ENCODE data around the gene EXOSC2.

Gene EXOSC2

DNA sequence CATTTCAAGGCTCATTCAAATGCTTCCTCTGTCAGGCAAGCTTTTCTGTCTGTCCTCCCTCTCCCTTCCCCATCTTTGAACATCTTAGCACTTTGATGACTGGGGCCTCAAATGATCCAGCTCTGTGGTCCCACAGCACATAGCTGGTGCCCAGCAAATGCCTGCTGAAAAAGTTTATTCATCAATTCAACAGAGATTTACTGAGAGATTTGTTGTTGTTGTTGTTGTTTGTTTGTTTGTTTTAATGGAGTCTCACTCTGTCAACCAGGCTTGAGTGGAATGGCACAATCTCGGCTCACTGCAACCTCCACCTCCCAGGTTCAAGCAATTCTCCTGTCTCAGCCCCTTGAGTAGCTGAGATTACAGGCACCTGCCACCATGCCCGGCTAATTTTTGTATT is 6.0 kb upstream of the EXOSC2 start:
- DNase-seq (ENCODE audit: low read depth, low spot score): no peak
- in situ Hi-C loops (cut with HindIII; ENCODE audit: low sequenced_read_pairs): loop anchor here (25.0 kb wide), 1 partner anchor 175 kb away; no protein-coding TSS in a partner anchor
- TF ChIP-seq, protein P1, sequence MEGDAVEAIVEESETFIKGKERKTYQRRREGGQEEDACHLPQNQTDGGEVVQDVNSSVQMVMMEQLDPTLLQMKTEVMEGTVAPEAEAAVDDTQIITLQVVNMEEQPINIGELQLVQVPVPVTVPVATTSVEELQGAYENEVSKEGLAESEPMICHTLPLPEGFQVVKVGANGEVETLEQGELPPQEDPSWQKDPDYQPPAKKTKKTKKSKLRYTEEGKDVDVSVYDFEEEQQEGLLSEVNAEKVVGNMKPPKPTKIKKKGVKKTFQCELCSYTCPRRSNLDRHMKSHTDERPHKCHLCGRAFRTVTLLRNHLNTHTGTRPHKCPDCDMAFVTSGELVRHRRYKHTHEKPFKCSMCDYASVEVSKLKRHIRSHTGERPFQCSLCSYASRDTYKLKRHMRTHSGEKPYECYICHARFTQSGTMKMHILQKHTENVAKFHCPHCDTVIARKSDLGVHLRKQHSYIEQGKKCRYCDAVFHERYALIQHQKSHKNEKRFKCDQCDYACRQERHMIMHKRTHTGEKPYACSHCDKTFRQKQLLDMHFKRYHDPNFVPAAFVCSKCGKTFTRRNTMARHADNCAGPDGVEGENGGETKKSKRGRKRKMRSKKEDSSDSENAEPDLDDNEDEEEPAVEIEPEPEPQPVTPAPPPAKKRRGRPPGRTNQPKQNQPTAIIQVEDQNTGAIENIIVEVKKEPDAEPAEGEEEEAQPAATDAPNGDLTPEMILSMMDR (IDR thresholded peaks at IDR 0.05; ENCODE audit: low read depth, low read length): no peak
- H3K4me3 ChIP-seq (ENCODE audit: low read depth, low read length): no peak overlapping the region

DNA sequence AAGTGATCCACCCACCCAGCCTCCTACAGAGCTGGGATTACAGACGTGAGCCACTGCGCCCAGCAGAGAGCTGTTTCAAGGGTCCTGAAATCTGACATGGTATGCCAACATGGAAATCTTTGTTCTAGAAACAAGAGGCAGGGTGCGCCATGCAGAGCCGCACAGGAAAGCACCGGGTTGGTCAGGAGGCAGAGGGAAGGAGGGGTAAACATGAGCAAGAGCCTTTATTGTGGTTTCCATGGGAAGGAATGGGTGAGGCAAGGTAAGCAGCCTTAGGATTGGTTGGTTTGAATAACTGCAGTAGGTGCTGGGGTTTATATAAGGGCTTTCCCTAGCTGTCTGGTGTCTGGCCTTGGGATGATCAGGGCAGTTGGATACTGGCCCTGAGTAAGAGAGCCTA is 5.5 kb upstream of the EXOSC2 start:
- in situ Hi-C loops (cut with HindIII; ENCODE audit: low sequenced_read_pairs): loop anchor here (25.0 kb wide), 1 partner anchor 174 kb away; no protein-coding TSS in a partner anchor
- DNase-seq (ENCODE audit: low read depth, low spot score): no peak
- TF ChIP-seq, protein P1 (IDR thresholded peaks at IDR 0.05; ENCODE audit: low read depth, low read length): no peak
- H3K4me3 ChIP-seq (ENCODE audit: low read depth, low read length): no peak overlapping the region

DNA sequence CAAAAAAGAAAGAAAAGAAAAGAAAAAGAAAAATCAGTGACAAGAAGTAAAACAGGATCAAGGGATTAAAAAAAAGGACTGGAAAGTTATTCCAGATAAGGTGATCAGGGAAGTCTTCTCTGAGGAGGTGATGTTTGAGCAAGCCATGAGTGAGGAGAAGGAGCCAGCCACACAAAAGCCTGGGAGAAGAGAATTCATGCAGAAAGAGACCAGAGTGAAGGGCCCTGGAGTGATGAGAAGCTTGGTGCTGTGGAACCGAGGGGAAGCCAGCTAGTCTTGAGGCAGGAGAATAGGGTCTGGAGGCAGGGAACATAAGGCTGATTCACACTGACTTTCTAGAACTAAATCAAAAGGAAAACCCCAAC is 4.0 kb upstream of the EXOSC2 start:
- in situ Hi-C loops (cut with HindIII; ENCODE audit: low sequenced_read_pairs): loop anchor here (25.0 kb wide), 1 partner anchor 173 kb away; no protein-coding TSS in a partner anchor
- peak overlapping the region; percentile 20 for H3K4me3 ChIP-seq (ENCODE audit: low read depth, low read length)
- TF ChIP-seq, protein P1 (IDR thresholded peaks at IDR 0.05; ENCODE audit: low read depth, low read length): no peak
- no peak for DNase-seq (ENCODE audit: low read depth, low spot score)

DNA sequence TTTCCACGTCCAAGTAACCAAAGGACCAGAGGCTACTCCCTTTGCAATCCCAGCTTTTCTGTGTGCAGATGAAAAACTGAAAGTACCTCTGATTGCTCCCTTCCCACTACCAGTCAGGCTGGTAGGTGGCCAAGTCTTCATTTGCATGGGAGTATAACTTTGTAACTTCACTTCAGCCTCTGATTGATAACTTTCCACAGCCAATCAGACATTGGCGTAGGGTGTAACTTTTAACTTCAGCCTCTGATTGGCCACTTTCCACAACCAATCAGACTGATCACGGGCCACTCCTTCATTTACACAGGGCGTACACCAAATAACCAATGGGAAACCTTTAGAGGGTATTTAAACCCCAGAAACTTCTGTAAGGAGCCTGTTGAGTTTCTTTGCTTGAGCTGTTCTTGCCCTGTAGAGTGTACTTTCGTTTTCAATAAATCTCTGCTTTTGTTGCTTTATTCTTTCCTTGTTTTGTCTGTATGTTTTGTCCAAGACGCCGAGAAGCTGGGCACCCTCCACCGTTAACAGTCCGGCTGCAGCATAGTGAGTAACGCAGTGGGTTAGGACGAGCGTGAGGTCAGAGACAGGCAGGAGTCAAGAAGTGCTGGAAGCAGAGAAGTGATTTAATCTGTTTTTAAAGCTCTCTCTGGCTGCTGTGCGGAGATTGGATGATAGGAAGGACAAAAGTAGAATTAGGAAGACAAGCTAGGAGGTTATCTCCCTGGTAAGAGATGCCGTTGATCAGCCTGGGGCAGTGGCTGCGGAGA is 3.5 kb upstream of the EXOSC2 start:
- peak; percentile 96 for DNase-seq (ENCODE audit: low read depth, low spot score)
- TF ChIP-seq, protein P1 (IDR thresholded peaks at IDR 0.05; ENCODE audit: low read depth, low read length): no peak
- in situ Hi-C loops (cut with HindIII; ENCODE audit: low sequenced_read_pairs): loop anchor here (25.0 kb wide), 1 partner anchor 172 kb away; no protein-coding TSS in a partner anchor
- H3K4me3 ChIP-seq (ENCODE audit: low read depth, low read length): peak overlapping the region; percentile 33

DNA sequence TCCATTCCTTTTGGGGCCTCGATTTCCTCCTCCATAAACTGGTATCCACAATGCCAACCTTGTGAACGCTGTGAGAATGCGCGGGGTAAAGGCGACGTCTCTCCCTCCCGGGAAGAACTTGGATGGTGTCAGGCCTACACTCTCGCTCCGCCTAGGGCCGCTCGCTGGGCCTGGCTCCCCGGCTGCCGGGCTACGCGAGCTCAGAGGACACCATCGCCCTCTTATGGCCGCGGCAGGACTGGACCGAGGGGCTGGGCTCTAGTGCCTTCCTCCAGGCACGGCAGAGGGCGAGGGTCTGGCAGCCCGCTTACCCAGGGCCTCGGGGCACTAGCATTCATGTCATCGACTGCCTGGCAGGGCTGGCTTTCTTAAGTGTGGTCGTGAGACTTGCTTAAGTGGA is 1.3 kb upstream of the EXOSC2 start:
- H3K4me3 ChIP-seq (ENCODE audit: low read depth, low read length): no peak overlapping the region
- TF ChIP-seq, protein P1 (IDR thresholded peaks at IDR 0.05; ENCODE audit: low read depth, low read length): peak; percentile 49
- in situ Hi-C loops (cut with HindIII; ENCODE audit: low sequenced_read_pairs): loop anchor here (25.0 kb wide), 1 partner anchor 170 kb away; no protein-coding TSS in a partner anchor
- DNase-seq (ENCODE audit: low read depth, low spot score): peak; percentile 40

DNA sequence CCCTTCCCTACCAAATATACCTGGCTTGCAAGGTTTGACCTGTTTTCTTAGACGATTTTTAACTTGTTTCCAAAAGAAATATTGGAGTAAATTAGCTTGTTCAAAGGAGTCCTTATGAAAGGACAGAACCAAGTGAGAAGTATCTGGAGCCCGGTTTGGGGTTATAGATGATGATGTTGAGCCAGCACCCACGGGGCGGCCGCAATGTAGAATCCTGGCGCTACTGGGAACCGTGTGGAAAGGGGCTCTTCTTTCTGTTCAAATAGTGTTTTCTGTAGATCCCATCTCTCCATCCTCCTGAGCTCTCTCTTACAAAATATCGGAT is 517 bp upstream of the EXOSC2 start:
- TF ChIP-seq, protein P1 (IDR thresholded peaks at IDR 0.05; ENCODE audit: low read depth, low read length): no peak
- peak overlapping the region; percentile 92 for H3K4me3 ChIP-seq (ENCODE audit: low read depth, low read length)
- no peak for DNase-seq (ENCODE audit: low read depth, low spot score)
- in situ Hi-C loops (cut with HindIII; ENCODE audit: low sequenced_read_pairs): loop anchor here (25.0 kb wide), 1 partner anchor 169 kb away; no protein-coding TSS in a partner anchor

Data from astrocyte of the spinal cord (primary cell).